HG03442 (cell line): ENCODE data around the gene DAZL.
A peak's percentile ranks its signal among the peaks of the same experiment; 100 is the strongest.

Source experiments
- ATAC-seq: cut with Tn5 transposase; IDR thresholded peaks from one replicate; pipeline ENCODE4 v1.9.1; 2021; ENCODE audit warnings: mild to moderate bottlenecking, moderate library complexity; ENCODE audit not compliant: unreplicated experiment

DAZL gene

GRCh38 chr3:16596352-16597032, 8.7 kb downstream of the DAZL start:
- ATAC-seq = peak; percentile 89

DNA sequence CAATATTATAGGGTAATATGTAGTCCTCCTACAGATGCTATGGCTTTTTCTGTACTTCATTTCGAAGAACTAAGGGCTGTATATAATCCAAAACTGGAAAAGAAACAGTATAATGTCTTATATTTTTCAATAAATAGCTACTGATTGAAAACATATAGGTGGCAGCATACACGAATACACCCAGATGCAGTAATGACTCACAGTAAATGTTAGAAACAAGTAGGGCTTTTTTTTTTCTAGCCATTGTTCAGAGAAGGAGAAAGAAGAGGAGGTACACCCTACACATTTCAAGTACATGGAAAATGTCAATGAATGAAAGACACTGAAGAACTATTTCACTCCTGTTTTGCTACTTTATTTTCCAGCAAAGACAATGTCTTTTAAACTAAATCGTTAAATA, 9.4 kb downstream of the DAZL start:
- ATAC-seq = no peak

- peak; percentile 98 for ATAC-seq
Observed at GRCh38 chr3:16589867-16590624, 15.2 kb downstream of the DAZL start.

- no peak for ATAC-seq
Observed at GRCh38 chr3:16589120-16589519, 16.1 kb downstream of the DAZL start.

DNA sequence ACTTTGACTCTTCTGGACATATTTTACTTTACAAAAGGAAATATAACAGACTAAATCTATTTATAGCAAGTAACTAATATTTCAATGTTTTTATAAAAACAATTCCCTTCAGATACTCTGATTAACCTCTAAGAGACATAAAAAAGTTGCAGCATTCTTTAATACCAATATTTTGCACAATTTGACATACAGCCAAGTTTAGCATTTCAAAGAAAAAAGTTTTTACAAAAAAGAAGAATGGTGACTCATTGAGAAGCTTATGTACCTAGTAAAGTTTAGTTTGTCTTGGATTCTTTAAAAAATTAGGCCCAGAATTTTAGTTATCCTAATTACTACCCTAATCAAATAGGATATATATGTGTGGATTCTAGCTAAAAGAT, 17.6 kb downstream of the DAZL start:
- ATAC-seq = no peak

- no peak for ATAC-seq
Observed at GRCh38 chr3:16587047-16587680, 18.1 kb downstream of the DAZL start.

GRCh38 chr3:16584880-16585279, 20.3 kb downstream of the DAZL start:
- no peak for ATAC-seq

GRCh38 chr3:16583551-16583950, 21.7 kb downstream of the DAZL start:
- ATAC-seq = no peak

GRCh38 chr3:16570113-16570512, 35.1 kb downstream of the DAZL start:
- ATAC-seq = no peak

- no peak for ATAC-seq
Observed at GRCh38 chr3:16568532-16568931, 36.7 kb downstream of the DAZL start.

GRCh38 chr3:16568115-16568514, 37.1 kb downstream of the DAZL start:
- no peak for ATAC-seq

- ATAC-seq = no peak
Observed at GRCh38 chr3:16559653-16560365, 45.4 kb downstream of the DAZL start.

DNA sequence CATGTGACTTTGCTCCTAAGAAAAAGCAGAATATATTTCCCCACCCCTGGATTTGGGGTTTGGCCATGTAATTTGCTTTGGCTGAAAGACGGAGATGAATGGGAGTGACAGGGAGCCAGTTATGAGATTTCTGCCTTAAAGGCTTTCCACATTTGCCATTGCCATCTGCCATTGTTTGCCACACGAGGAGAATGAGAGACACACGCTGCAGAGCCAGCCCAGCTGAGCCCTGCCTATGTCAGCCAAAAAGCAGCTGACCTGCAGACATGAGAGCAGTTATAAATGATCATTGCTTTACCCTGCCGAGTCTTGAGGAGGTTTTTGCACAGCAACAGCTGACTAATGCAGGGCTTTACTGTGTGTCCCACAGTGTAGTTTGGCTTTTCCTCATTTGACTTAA, 51.1 kb downstream of the DAZL start:
- no peak for ATAC-seq

GRCh38 chr3:16552757-16553156, 52.5 kb downstream of the DAZL start:
- ATAC-seq = no peak

DNA sequence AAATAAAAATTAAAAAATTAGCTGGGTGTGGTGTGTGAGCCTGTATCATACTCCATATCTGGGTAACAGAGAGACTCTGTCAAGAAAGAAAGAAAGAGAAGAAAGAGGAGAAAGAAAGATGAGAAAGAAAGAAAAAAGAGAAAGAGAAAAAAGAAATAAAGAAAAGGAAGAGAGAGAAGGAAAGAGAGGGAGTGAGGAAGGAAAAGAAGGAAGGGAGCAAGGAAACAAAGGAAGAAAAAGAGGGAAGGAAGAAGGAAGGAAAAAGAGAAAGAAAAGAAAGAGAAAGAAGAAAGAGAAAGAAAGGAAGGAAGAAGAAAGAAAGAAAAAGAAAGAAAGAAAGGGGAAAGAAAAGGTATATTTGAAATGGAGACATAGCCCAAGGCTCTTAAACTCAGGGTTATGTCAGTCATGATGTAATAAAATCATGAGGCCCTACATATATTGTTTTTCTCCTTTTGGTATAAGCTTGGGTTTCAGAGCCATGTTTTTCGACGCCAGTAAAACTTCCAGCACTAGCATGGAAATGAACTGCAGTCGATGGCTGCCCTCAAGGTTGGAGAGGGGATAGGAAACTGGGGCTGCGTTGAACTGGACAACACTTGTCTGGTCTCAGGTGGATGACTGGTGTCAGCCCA, 53.8 kb downstream of the DAZL start:
- no peak for ATAC-seq

GRCh38 chr3:16550676-16551341, 54.4 kb downstream of the DAZL start:
- peak; percentile 79 for ATAC-seq

DNA sequence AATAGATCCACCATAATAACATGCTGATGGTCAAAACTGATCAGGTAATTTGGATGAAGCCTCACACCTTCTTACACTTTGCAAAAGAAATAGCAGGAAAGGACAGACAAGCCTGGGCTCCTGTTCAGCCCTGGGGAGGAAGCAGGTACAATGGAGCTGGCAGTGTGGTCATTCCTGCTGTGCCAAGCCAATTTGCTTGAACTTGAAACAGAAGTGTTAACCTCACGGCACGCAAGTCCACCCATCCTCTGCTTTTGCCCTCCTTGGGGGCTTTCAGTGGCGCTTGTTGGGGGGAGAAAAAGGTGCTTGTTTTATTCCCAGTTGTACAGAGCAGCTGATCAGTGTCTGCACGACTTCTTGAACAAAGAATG, 54.9 kb downstream of the DAZL start:
- ATAC-seq = peak; percentile 13

GRCh38 chr3:16548721-16549120, 56.5 kb downstream of the DAZL start:
- ATAC-seq = no peak

GRCh38 chr3:16547561-16548357, 57.5 kb downstream of the DAZL start:
- ATAC-seq = no peak
